Endothelial cell (in vitro differentiated cells): ENCODE results near the gene EIF4E2. TPM values are rescaled to one million over a fixed set of nuclear protein-coding genes. Genes with fewer than 3 reads are reported as not detected.

Experiments used
- DNase-seq: peaks from one replicate; pipeline ENCODE4 v3.0.0; 2021; ENCODE audit warnings: low spot score
- H3K27ac Mint-ChIP-seq: one replicate; pipeline ENCODE4 v1.8.0; 2021; ENCODE audit warnings: mixed read lengths, inconsistent platforms; ENCODE audit not compliant: unreplicated experiment
- H3K27me3 Mint-ChIP-seq: one replicate; pipeline ENCODE4 v1.8.0; 2021; ENCODE audit warnings: mild to moderate bottlenecking, moderate library complexity, mixed read lengths, inconsistent platforms; ENCODE audit not compliant: unreplicated experiment
- H3K36me3 Mint-ChIP-seq: one replicate; pipeline ENCODE4 v1.8.0; 2021; ENCODE audit warnings: mild to moderate bottlenecking, low read depth, mixed read lengths, inconsistent platforms; ENCODE audit not compliant: unreplicated experiment
- H3K4me1 Mint-ChIP-seq: one replicate; pipeline ENCODE4 v1.8.0; 2021; ENCODE audit warnings: mild to moderate bottlenecking, mixed read lengths, inconsistent platforms; ENCODE audit not compliant: unreplicated experiment
- H3K4me3 Mint-ChIP-seq: one replicate; pipeline ENCODE4 v1.8.0; 2021; ENCODE audit warnings: mild to moderate bottlenecking, mixed read lengths, inconsistent platforms; ENCODE audit not compliant: unreplicated experiment
- H3K9me3 Mint-ChIP-seq: one replicate; pipeline ENCODE4 v1.8.0; 2021; ENCODE audit warnings: mixed read lengths, inconsistent platforms; ENCODE audit not compliant: unreplicated experiment
- total RNA-seq: library from RNA; stranded (reverse); fragmentation: NEBNext Ultra II Directional; extraction: Animal tissue kit (Norgen Biotek cat#: 25700); gene quantifications from one replicate; pipeline ENCODE4 v1.2.1, GENCODE V29; 2021; ENCODE audit not compliant: unreplicated experiment
- TF ChIP-seq, protein P1 (sequence below): fragments of 200-600 bp; sonication (generic); IDR thresholded peaks from one replicate; pipeline ENCODE4 v1.5.0; 2021; ENCODE audit warnings: antibody characterized with exemption; ENCODE audit not compliant: unreplicated experiment

The EIF4E2 gene
- total RNA-seq, 1 donor from 2014 or later = 94.8 TPM

DNA sequence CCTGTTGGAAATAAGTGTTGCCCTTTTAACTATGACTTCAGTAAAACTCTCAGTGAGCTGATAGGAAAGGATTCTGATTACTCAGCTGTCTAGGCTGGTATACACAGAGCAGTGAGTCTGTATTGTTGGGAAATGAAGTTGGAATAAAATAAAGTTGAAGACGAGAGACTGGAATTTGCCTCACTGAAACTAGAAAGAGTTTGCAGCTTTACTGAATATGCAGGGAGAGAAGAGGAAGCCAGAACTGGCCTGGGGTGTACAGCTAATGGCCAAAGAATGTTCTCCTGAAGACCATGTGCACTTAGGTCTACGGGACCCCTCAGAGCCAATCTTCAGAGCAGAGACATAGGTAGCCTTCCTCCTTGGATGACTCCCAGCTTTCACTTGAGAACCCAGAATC is 26.5 kb downstream of the EIF4E2 start:
- TF ChIP-seq, protein P1, sequence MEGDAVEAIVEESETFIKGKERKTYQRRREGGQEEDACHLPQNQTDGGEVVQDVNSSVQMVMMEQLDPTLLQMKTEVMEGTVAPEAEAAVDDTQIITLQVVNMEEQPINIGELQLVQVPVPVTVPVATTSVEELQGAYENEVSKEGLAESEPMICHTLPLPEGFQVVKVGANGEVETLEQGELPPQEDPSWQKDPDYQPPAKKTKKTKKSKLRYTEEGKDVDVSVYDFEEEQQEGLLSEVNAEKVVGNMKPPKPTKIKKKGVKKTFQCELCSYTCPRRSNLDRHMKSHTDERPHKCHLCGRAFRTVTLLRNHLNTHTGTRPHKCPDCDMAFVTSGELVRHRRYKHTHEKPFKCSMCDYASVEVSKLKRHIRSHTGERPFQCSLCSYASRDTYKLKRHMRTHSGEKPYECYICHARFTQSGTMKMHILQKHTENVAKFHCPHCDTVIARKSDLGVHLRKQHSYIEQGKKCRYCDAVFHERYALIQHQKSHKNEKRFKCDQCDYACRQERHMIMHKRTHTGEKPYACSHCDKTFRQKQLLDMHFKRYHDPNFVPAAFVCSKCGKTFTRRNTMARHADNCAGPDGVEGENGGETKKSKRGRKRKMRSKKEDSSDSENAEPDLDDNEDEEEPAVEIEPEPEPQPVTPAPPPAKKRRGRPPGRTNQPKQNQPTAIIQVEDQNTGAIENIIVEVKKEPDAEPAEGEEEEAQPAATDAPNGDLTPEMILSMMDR = no peak
- no peak overlapping the region for H3K27ac Mint-ChIP-seq

DNA sequence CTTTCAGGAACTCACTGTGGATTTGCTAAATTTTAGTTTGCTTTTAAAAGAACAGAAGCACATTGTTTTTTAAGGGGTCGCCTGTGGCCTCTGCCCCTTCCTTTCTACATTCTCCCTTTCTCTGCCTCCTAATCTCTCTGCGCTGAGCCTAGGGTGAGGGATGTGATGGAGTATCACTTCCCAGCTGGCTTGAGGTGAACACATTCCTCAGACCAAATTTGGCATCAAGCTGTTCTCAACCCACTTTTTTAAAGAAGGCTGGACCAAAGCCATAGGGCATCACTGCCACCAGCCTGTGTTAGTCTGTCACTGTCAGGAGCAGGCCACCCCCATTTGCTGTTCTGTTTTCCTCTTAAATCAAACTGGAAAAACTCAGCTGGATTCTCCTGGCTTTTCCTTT is 27.4 kb downstream of the EIF4E2 start:
- Mint-ChIP-seq H3K27me3 (peaks cover 3% of the 10 kb centered on the region), H3K9me3 (no peaks in the 10 kb centered on the region), H3K4me1 (no peaks in the 10 kb centered on the region), H3K4me3 (no peak overlapping the region), H3K36me3 (peaks cover 19% of the 10 kb centered on the region), H3K27ac (no peak overlapping the region)
- DNase-seq = no peak
- TF ChIP-seq, protein P1 = no peak

More for the DNA sequence above, 26.5 kb downstream of the EIF4E2 start:
- Mint-ChIP-seq H3K27me3 (peaks cover 3% of the 10 kb centered on the region), H3K4me3 (no peak overlapping the region), H3K36me3 (peaks cover 14% of the 10 kb centered on the region), H3K9me3 (no peaks in the 10 kb centered on the region), H3K4me1 (no peaks in the 10 kb centered on the region)
- DNase-seq = no peak

DNA sequence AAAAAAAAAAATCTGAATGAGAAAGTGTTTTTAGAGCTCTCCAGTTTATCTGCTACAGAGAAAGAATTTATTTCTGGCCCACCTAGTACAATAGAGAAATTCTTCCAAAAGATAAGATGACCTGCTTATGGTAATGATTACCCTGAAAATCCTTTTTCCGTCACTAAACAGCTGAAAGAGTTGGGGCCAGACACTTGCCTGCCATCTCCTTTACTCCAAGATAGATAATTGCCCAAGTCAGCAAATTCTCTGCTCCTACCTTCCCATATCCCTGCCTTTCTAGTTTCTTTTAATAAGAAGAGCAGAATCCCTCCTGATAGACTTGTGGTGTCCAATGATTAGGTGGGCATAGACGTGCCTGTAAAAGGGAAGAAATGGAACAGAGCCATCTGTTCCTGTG is 28.1 kb downstream of the EIF4E2 start:
- H3K36me3 Mint-ChIP-seq = peaks cover 25% of the 10 kb centered on the region
- TF ChIP-seq, protein P1 = no peak
- H3K27ac Mint-ChIP-seq = no peak overlapping the region
- DNase-seq = no peak
- no peak overlapping the region for H3K4me3 Mint-ChIP-seq
- H3K27me3 Mint-ChIP-seq = peaks cover 3% of the 10 kb centered on the region
- H3K9me3 Mint-ChIP-seq = no peaks in the 10 kb centered on the region
- peaks cover 3% of the 10 kb centered on the region for H3K4me1 Mint-ChIP-seq

DNA sequence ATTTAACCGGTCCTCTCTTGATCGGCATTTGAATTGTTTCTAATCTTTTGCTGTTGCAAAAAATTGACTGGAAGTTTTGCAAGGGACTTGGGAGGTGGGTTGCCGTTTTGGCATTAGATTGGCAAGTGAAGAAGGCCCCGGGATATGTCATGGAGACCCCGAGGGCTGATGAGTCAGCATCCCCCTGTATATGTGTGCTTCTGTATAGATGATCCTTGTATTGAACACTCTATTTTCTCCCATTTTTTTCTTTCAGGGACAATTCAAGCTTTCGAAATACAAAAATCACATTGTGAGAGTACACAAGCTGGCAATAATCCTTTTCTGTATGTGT is 30.1 kb downstream of the EIF4E2 start:
- TF ChIP-seq, protein P1 = no peak
- Mint-ChIP-seq H3K27me3 (peaks cover 7% of the 10 kb centered on the region), H3K27ac (no peak overlapping the region), H3K9me3 (no peaks in the 10 kb centered on the region), H3K4me3 (no peak overlapping the region), H3K36me3 (peaks cover 24% of the 10 kb centered on the region), H3K4me1 (peaks cover 16% of the 10 kb centered on the region)
- DNase-seq = no peak

DNA sequence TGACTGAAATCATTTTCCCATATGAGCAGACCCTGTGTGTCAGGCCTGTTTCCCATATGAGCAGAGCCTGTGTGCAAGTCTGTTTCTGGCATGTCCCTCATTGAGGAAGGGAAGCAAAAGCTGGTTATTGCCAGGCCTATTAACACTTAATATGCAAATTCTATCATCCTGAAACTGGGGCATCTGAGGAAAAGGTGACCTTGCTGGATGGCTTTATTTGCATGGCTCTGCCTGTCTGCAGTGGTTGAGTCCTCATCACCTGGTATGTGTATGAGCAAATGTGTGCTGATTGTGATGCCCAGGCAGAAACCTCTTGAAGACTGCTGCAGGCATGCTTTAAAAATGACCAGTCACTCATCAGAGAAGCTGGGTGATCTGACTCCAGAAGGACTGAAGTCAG is 31.2 kb downstream of the EIF4E2 start:
- Mint-ChIP-seq H3K4me1 (peaks cover 21% of the 10 kb centered on the region), H3K36me3 (peaks cover 24% of the 10 kb centered on the region), H3K27ac (no peak overlapping the region), H3K4me3 (no peak overlapping the region), H3K27me3 (peaks cover 7% of the 10 kb centered on the region), H3K9me3 (no peaks in the 10 kb centered on the region)
- TF ChIP-seq, protein P1 = no peak
- DNase-seq = no peak
